GM12875 (cell line): Measurements from ENCODE around the gene POP4.

ENCODE experiments used
- H3K4me3 ChIP-seq: one replicate; pipeline ENCODE4 v1.5.1; 2011; ENCODE audit warnings: low read depth, low read length, control low read depth
- CTCF ChIP-seq: IDR thresholded peaks from 2 replicates; pipeline ENCODE4 v1.5.1; 2011; ENCODE audit warnings: low read depth, mild to moderate bottlenecking, control low read depth, inconsistent platforms, low read length, moderate library complexity, borderline replicate concordance; ENCODE audit not compliant: insufficient read depth

The POP4 gene

GRCh38 chr19:29628661-29629385 lies 22.7 kb downstream of the POP4 start:
- no peak for TF ChIP-seq CTCF
- no peak overlapping the region for H3K4me3 ChIP-seq

- H3K4me3 ChIP-seq, result no peak overlapping the region
- TF ChIP-seq CTCF, result no peak
Measured at GRCh38 chr19:29629836-29630534, 23.9 kb downstream of the POP4 start.

GRCh38 chr19:29630655-29631054 lies 24.6 kb downstream of the POP4 start:
- no peak for TF ChIP-seq CTCF
- no peak overlapping the region for H3K4me3 ChIP-seq

GRCh38 chr19:29631450-29631849 lies 25.4 kb downstream of the POP4 start:
- TF ChIP-seq CTCF, result no peak
- H3K4me3 ChIP-seq, result no peak overlapping the region

- H3K4me3 ChIP-seq, result no peak overlapping the region
- TF ChIP-seq CTCF, result no peak
Measured at GRCh38 chr19:29634002-29634401, 27.9 kb downstream of the POP4 start.

- no peak for TF ChIP-seq CTCF
Measured at GRCh38 chr19:29634423-29635130, 28.5 kb downstream of the POP4 start.

More at GRCh38 chr19:29634423-29635130, 28.5 kb downstream of the POP4 start:
- no peak overlapping the region for H3K4me3 ChIP-seq
